Measurements from ENCODE around the gene FDX2. TPM values are rescaled to one million over a fixed set of nuclear protein-coding genes. Genes with fewer than 3 reads are reported as not detected.

FDX2 gene
- total and polyA plus RNA-seq, 8 donors = 5.5 to 30.3 (median 10.0) TPM

DNA sequence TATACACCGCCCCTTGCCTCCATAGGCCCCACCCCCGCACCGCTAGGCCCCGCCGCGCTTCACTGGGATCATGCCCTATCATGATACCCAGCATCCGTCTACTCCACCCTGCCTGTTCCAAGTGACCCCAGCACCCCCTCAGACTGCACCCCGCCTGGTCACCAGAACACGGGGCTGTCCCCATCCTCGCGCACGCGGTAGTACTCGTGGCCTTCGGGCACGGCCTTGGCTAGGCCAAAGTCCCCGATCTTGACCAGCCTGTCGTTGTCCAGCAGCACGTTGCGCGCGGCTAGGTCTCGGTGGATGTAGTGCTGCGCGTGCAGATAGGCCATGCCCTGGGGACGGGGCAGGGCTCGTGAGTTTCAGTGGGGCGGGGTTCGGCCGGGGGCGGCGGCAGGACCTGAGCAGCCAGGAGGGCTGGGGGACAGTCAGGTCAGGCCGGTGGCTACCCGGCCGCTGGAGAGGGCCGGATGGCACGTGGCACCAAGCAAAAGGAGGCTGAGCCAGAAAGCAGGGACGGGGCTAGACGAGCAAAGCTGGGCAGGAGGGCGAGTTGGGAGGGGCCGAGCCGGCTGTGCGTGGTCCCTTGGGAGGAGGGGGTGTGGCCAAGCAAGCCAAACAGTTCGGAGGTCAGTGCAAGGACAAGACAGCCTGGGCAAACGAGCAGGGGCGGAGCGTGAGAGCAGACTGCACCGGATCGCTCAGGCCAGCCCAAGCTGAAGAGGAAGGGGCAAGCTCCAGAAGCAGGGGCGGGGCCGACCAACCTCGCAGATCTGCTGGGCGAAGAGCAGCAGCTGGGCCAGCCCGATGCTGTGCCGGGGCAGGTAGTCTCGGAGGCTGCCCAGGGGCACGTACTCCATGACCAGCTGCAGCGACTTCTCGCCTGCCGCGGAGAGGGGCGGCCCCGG is 37.2 kb upstream of the FDX2 start:
- intact Hi-C loops (cut with DNase I) = no loop called here
- 85 to 86% methylated on average over 55 to 63 of the region's 63 CpGs for WGBS, 2 donors
- no peaks in the 10 kb centered on the region for H3K9me3 ChIP-seq
- H3K27ac ChIP-seq = no peak overlapping the region
- DNase-seq (peak in 2 of 6 donors; percentile 43 to 76), FAIRE-seq (no peak), ATAC-seq (peak; percentile 23 to 62 (median 45))
- no peaks in the 10 kb centered on the region for H3K27me3 ChIP-seq
- peaks cover 0 to 17% (median 2%) of the 10 kb centered on the region in 3 donors for H3K36me3 ChIP-seq
- H3K4me3 ChIP-seq = no peak overlapping the region
- TF ChIP-seq, protein P1, sequence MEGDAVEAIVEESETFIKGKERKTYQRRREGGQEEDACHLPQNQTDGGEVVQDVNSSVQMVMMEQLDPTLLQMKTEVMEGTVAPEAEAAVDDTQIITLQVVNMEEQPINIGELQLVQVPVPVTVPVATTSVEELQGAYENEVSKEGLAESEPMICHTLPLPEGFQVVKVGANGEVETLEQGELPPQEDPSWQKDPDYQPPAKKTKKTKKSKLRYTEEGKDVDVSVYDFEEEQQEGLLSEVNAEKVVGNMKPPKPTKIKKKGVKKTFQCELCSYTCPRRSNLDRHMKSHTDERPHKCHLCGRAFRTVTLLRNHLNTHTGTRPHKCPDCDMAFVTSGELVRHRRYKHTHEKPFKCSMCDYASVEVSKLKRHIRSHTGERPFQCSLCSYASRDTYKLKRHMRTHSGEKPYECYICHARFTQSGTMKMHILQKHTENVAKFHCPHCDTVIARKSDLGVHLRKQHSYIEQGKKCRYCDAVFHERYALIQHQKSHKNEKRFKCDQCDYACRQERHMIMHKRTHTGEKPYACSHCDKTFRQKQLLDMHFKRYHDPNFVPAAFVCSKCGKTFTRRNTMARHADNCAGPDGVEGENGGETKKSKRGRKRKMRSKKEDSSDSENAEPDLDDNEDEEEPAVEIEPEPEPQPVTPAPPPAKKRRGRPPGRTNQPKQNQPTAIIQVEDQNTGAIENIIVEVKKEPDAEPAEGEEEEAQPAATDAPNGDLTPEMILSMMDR (IDR thresholded peaks at IDR 0.05) = no peak
- no peaks in the 10 kb centered on the region for H3K4me1 ChIP-seq

DNA sequence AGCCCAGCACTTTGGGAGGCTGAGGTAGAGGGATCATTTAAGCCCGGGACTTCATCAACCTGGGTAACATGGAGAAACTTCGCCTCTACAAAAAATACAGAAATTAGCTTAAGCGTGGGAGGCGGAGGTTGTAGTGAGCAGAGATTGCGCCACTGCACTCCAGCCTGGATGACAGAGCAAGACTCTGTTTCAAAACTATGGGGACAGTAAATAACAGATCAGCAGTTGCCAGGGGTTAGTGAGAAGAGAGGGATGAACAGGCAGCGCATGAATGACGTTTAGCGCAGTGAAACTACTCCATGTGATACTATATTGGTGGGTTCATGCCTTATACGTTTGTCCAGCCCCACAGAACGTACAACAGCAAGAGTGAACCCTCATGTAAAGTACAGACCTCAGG is 30.7 kb upstream of the FDX2 start:
- no peak for FAIRE-seq
- peak overlapping the region in 2 of 4 donors; percentile 11 to 50 for H3K27ac ChIP-seq

DNA sequence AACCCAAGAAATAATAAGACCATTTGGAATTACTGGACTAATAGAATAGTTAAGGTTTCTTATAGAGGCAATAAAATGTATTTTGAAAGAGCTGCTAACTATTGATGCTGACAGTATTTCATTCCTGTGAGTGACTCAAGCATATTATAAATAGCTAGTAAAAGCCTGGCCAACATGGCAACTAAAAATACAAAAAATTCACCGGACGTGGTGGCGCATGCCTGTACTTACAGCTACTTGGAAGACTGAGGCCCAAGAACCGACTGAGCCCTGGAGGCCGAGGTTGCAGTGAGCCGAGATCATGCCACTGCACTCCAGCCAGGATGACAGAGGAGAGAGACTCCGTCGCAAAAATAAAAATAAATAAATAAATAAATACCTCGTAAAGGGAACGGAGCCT is 29.0 kb upstream of the FDX2 start:
- intact Hi-C loops (cut with DNase I) = no loop called here
- ATAC-seq (no peak), DNase-seq (no peak), FAIRE-seq (no peak)
- Histone ChIP-seq H3K9me3 (no peaks in the 10 kb centered on the region), H3K4me3 (no peak overlapping the region), H3K27me3 (no peaks in the 10 kb centered on the region), H3K27ac (no peak overlapping the region), H3K36me3 (no peaks in the 10 kb centered on the region), H3K4me1 (no peaks in the 10 kb centered on the region)
- 85 to 91% methylated on average over 10 of the region's 10 CpGs for WGBS, 2 donors
- TF ChIP-seq, protein P1 (IDR thresholded peaks at IDR 0.05) = no peak

More for the DNA sequence above, 30.7 kb upstream of the FDX2 start:
- Histone ChIP-seq H3K9me3 (no peaks in the 10 kb centered on the region), H3K4me3 (no peak overlapping the region), H3K27me3 (no peaks in the 10 kb centered on the region), H3K4me1 (no peaks in the 10 kb centered on the region), H3K36me3 (no peaks in the 10 kb centered on the region)
- WGBS, 2 donors = 52 to 61% methylated on average over 10 of the region's 10 CpGs
- DNase-seq = no peak
- intact Hi-C loops (cut with DNase I) = no loop called here
- TF ChIP-seq, protein P1 (IDR thresholded peaks at IDR 0.05) = no peak
- ATAC-seq = peak in 3 of 4 donors; percentile 75 to 87 (median 76)

DNA sequence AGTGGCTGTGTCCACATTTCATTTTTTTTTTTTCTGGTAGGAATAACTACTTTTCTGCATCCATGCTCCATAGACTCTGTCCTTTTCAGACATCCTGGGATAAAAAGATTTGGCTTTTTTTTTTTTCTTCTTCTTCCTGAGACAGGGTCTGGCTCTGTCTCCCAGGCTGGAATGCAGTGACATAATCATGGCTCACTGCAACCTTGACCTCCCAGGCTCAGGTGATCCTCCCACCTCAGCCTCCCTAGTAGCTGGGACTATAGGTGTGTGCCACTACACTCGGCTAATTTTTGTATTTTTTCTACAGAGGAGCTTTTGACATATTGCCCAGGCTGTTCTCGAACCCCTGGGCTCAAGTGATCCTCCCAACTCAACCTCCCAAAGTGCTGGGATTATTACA is 27.7 kb upstream of the FDX2 start:
- DNase-seq = no peak
- no peaks in the 10 kb centered on the region for H3K36me3 ChIP-seq
- H3K9me3 ChIP-seq = no peaks in the 10 kb centered on the region
- H3K27me3 ChIP-seq = no peaks in the 10 kb centered on the region
- no peak overlapping the region for H3K4me3 ChIP-seq
- FAIRE-seq = no peak
- H3K27ac ChIP-seq = no peak overlapping the region
- TF ChIP-seq, protein P1 (IDR thresholded peaks at IDR 0.05) = no peak
- ATAC-seq = no peak
- no peaks in the 10 kb centered on the region for H3K4me1 ChIP-seq
- intact Hi-C loops (cut with DNase I) = no loop called here
- WGBS, 2 donors = 48 to 57% methylated on average over 2 of the region's 2 CpGs

DNA sequence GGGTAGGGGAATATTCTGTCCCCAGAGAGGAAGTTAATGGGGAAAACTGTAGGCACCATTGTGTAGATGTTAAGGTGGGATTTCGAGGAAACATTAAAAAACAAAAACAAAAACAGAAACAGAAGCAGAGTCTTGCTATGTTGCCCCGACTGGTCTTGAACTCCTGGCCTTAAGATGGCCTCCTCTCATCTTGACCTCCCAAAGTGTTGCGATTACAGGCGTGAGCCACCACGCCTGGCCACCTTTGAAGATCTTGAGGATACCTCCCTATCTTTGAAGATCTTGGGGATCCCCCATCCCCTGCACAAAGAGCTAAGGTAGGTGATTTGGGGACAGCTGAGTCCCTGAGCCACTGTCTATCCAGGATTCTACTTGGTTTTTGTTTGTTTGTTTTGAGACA is 24.2 kb upstream of the FDX2 start:
- TF ChIP-seq, protein P1 (IDR thresholded peaks at IDR 0.05) = no peak
- Histone ChIP-seq H3K4me3 (no peak overlapping the region), H3K36me3 (no peaks in the 10 kb centered on the region), H3K27ac (no peak overlapping the region), H3K4me1 (no peaks in the 10 kb centered on the region), H3K27me3 (no peaks in the 10 kb centered on the region), H3K9me3 (no peaks in the 10 kb centered on the region)
- FAIRE-seq = no peak
- DNase-seq = no peak
- intact Hi-C loops (cut with DNase I) = no loop called here
- ATAC-seq = no peak
- WGBS, 2 donors = 81 to 89% methylated on average over 5 of the region's 5 CpGs
